Inflammatory macrophage treated with lipopolysaccharide for 4 hours (primary cell): ENCODE results near the gene CHRNG.
"Not testable (repeated sequence)": the region's sequence is repeated elsewhere in the genome, so short reads cannot be mapped to it uniquely, and the experiment has no call there.

ENCODE experiments used
- DNase-seq: peaks from one replicate; pipeline ENCODE4 v3.0.0-alpha.2; 2020

CHRNG gene

DNA sequence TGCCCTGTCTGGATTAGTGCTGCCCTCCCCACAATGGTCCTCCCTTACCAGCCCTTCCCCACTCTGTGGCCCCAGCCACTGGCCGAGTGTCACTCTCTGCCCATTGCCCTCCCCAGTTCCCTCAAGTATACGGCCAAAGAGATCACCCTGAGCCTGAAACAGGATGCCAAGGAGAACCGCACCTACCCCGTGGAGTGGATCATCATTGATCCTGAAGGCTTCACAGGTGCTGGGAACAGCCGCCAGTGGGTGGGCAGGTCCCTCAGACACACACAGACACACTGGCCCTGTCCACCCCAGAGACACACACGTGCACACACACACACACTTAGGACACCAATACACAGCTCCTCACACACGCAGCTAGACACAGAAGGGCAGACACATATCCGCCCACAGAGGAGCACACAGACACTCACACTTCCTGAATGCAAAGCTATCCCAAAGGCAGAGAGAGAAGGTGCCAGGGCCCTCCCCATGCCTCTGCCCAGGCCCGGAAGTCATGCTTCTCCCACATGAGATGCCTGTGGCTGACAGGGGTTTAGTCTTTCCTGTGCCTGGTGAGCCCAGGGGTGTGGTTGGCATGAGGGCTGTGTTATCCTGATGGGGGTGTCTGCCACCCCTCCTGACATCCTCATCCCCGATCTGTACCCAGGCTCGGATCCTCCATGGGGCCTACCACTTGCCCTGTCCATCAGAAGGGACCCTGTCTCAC lies 10.6 kb upstream of the CHRNG start:
- DNase-seq: peak; percentile 59

DNA sequence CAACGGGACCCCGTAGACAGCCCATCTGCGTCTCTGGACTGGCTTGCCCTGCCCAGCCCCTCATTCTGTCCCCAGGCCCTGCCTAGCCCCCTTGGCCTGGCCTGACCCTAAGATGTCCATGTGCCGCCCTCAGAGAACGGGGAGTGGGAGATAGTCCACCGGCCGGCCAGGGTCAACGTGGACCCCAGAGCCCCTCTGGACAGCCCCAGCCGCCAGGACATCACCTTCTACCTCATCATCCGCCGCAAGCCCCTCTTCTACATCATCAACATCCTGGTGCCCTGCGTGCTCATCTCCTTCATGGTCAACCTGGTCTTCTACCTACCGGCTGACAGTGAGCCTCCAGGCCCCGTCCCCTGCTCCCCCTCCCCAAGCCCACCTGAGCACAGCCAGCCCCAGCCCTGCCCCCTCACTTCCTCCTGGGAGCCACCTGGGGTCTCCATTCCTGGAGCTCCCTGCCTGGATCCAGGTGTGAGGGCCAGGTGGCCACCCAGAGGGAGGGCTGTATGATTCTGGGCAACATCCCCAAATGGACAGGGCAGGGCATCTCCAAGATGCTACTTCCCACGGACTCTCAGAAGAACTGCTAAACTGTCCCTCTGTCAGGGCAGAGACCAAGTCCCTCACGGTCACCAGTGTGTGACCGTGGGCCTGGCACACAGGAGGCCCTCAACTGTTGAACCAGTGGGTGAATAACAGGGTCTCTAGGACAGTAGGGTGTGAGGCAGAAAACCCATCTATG lies 9.5 kb upstream of the CHRNG start:
- no peak for DNase-seq

DNA sequence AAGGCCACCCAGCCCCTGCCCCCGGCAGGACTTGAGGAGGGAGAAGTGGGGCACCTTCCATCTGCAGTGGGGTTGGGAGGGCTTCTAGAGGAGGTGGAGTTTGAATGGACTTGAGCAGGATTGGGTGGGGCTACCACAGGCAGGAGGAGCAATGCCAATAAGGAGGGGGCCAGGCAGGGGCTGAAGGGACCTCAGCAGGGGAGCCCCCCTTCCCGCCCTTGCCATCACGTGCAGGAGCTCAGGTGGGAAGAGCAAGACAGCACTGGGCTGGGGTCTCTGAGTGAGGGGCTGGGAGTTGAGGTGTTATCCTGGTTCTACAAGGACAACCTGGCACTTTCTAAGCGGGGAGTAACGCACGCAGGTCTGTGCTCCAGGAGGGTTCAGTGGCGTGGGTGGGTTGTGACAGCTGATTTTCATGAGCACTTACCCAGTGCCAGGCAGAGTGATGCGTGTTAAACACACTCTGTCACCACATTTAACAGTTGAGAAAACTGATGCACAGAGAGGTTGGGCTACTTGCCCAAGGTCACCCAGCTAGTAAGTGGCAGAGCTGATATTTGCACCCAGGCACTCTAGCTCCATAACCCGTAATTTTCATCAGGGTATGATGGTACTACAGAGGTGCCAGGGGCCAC lies 8.7 kb upstream of the CHRNG start:
- no peak for DNase-seq

DNA sequence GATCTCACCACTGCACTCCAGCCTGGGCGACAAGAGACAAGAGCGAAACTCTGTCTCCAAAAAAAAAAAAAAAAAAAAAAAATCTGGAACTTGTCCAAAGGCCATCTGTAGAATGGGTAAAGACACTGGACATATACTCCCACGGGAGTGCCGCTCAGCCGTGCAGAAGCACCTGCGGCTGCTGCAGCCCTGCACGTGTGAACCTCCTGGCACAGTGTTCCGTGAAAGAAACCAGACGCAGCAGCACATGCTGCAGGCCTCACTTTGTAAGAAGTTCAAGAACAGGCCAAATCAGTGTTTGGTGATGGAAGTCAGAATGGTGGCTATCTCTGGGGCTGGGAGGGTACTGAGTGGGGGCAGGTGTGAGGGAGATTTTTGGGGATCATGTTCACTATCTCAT lies 7.1 kb upstream of the CHRNG start:
- no peak for DNase-seq

DNA sequence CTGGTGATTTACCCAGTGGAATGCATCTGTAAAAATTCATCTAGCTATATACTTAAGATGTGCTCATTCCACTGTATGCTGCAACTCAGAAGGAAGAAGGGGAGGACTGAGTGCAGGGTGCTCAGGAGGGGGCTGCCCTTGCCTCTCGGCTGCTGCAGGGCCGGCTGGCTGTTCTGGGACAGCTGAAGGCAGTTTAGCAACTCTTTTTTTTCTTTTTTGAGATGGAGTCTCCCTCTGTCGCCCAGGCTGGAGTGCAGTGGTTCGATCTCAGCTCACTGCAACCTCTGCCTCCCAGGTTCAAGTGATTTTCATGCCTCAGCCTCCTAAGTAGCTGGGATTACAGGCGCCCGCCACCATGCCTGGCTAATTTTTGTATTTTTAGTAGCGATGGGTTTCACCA lies 6.7 kb upstream of the CHRNG start:
- DNase-seq: not testable (repeated sequence)

DNA sequence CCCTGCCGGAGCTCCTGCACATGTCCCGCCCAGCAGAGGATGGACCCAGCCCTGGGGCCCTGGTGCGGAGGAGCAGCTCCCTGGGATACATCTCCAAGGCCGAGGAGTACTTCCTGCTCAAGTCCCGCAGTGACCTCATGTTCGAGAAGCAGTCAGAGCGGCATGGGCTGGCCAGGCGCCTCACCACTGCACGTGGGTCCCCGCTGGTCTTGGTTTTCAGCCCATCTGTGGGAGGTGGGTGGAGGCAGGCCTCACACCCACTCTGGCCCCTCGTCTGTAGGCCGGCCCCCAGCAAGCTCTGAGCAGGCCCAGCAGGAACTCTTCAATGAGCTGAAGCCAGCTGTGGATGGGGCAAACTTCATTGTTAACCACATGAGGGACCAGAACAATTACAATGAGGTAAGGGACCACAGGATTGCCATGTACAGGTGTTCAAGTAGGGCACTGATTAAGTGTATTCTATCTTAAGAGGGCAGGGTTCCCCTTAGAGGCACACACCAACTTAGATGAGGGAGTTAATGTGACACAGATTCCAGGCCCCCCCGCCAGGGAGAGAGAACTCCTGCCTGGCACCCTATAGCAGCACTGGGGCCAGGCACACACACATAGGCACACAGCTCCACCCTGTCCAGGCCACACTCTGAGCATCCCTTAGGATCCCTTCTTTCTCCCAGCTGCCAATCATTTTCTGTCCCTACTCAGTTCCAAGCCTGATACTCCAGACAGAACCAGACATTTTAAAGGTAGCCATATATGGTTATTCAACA lies 5.4 kb upstream of the CHRNG start:
- DNase-seq: no peak

DNA sequence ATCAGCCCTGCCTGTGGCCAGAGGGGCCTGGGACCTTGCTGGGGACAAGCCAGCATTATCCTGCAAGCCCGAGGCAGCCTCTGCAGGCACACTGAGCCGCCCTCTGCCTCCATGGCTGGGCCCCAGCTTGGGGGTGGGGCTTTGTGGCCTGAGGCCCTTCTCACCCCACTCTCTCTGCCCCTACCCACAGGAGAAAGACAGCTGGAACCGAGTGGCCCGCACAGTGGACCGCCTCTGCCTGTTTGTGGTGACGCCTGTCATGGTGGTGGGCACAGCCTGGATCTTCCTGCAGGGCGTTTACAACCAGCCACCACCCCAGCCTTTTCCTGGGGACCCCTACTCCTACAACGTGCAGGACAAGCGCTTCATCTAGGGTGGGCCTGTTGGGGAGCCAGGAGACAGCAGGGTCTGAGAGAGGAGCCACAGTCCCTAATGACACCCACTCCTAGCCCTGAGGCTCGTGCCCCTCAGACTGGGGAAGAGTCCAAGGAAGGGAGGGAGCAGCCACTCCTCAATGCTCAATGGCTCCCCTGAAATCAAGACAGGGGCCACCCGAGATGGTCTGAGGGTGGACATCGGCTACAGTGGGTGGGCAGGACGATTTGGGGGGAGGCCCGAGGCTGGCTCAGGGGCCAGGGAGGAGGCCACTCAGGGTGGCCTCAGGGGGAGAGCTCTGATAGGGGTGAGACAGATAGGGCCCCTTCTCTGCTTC lies 4.4 kb upstream of the CHRNG start:
- DNase-seq: no peak

DNA sequence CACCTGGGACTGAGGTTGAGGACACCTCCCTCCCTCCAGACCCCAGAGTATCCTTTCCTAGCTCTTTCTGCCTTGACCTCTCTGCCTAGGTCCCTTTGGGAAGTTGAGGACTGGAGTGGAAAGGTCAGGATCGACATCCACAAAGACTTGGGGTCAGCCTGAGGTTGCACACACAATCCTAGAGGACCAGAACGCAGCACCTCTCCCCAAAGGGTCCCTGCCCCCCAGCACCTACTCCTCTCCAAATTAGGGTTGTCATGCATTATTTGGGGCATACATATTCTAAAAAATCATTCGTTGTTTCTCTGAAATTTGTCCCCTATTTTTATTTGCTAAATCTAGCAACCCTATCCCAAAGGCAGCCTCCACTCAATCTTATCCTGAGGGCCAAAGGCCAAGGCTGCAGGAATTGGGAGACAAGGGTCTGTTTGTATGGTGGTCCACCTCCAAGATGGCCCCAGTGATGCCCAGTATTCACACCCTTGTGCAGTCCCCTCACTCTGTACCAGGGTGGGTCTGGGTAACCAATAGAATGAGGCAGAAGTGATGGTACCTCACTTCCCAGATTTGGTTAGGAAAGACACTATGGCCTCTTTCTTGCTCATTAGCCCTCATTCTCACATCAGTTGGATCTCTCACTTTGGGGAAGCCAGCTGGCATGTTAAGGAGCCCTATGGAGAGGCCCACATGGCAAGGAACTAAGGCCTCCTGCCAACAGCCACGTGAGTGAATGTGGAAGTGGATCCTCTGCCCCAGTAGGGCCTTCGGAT lies 3.5 kb upstream of the CHRNG start:
- peak; percentile 35 for DNase-seq

DNA sequence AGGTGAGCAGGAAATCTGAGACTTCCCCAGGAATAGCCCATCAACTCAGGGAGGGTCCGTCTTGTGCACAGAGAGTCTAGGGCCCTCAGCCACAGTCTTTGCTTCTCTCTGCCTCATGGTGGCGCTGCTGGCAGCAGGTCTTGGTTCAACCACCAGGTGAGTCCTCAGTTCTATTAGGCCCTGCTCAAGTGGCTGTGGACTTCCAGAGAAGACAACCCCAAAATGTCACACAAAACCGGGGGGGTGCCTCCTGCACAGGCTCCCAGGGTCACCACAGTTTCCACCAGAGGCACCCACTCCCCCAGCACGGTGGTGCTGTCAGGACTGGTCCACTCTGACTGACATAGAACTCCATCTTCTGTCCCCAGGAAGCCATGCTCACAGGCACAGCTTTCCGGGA lies 2.4 kb upstream of the CHRNG start:
- DNase-seq: no peak

DNA sequence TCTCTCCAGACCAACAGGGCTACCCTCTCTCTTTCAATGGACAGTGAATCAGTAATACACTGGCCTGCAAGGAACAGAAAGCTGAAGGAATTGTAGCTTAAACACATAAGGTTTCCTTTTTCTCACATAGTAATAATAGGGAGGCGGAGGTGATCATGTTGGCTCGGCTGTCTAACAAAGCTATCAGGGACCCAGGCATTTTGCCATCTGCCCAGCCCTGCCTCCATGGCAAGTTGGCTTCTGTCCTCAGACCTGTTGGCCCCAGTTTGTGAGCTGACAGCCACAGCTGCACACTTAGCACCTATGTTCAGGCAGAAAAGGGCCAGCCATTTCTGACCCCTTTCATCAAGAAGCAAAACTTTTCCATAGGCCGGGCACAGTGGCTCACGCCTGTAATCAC lies 2.0 kb upstream of the CHRNG start:
- no peak for DNase-seq

DNA sequence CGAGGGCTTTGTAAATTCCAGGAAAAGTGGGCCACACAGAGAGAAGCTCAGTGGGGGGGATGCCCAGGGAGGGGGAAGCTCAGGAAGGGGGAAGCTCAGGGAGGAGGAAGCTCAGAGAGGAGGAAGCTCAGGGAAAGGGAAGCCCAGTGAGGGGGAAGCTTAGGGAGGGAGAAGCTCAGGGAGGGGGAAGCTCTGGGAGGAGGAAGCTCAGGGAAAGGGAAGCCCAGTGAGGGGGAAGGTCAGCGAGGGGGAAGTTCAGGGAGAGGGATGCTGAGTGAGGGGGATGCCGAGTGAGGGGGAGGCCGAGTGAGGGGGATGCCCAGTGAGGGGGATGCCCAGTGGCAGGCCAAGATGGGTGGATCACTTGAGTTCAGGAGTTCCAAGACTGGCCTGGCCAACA lies 821 bp upstream of the CHRNG start:
- peak; percentile 57 for DNase-seq

DNA sequence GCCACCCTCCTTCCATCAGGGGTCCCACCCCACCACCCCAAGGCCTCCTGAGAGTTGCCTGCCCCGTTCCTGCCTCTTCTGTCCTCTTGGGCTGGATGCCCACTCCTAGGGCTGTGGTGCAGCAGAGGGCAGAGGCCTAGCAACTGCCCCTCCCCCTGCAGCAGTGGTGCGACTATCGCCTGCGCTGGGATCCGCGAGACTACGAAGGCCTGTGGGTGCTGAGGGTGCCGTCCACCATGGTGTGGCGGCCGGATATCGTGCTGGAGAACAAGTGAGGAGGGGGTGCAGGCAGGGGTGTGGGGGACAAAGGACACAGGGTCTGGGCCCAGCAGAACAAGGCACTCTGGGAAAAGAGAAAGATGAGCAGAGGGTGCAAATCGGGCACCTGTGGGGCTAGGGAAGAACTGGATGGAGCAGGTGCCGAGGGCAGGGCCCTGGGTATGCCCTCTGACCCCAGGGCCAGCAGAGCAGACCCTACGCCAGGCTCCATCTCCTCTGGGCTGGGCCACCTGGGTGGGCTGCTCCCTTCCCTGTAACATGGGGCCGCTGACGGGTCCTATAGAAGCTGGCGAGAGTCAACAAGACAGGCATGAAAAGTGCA lies 1.0 kb downstream of the CHRNG start:
- DNase-seq: no peak

DNA sequence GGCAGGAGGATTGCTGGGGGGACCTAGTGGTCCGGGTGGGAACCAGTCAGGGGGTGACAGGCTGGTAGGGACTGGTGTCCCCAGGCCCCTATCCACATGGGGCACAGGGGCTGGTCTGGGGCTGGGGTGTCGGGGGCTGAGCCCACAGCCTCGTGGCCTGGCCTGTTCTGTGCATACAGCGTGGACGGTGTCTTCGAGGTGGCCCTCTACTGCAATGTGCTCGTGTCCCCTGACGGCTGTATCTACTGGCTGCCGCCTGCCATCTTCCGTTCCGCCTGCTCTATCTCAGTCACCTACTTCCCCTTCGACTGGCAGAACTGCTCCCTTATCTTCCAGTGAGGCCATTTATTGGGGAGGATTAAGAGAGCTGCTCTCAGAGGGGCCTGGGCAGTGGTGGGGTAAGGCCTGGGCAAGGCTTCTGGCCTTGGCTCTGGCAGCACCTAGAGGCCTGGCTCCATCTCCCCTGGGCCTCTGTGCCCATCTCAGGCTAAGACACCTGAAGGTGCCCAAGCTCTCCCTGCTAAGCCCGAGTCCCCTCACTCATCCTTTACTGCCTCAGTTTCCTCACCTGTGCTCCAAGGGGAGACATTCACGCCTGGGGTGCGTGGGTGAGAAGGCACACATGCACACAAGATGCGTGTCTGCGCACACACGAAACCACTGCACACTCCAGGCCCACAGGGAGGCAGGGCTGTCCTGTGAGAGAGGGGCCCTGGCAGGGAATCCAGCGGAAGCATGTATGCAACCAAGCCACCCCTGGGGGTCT lies 1.9 kb downstream of the CHRNG start:
- no peak for DNase-seq

DNA sequence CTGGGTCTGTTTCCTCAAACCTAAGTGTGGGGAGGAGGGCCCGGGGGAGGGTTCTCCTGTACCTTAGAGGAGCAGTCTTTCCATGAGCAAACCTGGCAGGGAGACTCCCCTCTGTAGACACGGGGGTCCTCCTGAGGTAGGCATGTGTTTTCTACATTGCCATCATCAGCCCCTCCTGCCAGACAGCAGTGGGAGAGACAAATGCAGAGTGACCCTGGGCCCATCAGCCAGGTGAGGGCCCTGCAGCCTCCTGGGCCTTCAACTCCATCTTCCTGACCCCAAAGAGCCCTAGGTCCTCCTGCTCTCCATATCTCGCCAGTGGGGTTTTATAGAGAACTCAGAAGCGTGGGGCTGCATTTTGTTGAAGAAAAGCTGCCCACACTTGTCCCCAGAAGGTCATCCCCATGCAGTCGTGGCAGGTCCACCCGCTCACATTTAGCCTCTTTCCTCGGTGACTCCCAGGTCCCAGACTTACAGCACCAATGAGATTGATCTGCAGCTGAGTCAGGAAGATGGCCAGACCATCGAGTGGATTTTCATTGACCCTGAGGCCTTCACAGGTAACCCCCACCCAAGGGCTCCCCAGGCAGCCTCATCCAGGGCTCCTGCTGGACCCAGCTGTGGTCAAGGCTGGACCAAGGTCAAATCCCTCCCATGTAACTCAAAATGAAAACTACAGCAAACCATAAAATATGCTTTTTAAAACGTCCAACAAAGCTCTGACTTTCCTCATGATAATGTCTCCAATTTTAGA lies 2.6 kb downstream of the CHRNG start:
- DNase-seq: no peak

DNA sequence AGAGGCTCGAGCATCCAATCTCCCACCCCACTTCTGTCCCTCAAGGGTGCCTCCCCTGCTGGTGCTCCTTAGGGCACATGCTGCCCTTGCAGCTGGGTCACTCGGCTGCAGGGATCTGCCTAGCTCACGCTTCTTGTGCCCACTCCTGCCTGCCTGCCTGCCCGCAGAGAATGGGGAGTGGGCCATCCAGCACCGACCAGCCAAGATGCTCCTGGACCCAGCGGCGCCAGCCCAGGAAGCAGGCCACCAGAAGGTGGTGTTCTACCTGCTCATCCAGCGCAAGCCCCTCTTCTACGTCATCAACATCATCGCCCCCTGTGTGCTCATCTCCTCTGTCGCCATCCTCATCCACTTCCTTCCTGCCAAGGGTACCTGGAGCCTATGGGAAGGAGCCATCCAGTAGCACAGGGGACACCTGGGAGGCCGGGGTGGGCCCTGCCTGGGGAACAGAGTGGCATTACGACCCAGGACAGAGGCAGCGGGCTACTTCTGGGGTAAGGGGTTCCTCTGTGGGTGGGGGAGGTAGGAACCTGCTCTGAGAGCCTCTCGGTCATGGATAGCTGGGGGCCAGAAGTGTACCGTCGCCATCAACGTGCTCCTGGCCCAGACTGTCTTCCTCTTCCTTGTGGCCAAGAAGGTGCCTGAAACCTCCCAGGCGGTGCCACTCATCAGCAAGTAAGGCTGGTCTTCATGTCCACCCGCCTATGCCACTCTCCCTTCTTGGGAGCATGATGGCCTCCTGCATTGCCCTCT lies 3.4 kb downstream of the CHRNG start:
- DNase-seq: no peak

DNA sequence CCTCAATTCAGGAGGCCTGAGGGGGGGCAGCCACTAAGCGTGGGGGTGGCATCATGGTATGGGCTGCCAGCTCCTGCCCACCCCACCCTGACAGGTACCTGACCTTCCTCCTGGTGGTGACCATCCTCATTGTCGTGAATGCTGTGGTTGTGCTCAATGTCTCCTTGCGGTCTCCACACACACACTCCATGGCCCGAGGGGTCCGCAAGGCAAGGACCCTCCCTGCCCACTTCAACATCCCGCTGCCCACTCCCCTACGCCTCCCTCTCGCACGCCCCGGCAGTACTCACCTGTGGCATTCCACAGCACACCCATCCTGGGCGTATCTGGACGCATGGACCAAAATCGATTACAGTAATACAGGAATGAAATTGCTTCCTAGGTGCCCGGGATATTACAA lies 4.0 kb downstream of the CHRNG start:
- no peak for DNase-seq

DNA sequence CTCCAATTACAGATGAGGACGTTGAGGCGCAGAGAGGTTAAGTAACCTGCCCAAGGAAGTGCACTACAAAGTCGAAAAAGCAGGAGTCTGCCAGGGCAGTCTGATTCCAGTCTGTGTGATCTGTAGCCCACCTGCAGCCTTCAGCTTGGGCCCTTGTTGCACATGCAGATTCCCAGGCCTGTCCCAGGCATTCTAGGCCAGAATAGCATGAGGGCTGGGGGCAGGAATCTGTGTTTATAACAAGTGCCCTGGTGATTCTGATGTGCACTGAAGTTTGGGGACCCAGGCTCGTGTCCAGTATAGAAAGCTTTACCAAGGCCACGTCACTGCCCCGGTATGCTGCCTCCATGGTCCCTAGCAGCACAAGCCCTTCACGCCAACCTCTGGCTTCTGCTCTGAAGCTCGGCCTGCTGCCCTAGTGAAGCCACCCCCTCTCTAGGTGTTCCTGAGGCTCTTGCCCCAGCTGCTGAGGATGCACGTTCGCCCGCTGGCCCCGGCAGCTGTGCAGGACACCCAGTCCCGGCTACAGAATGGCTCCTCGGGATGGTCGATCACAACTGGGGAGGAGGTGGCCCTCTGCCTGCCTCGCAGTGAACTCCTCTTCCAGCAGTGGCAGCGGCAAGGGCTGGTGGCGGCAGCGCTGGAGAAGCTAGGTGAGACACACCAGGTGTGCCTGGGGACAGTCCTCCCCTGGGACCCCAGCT lies 4.6 kb downstream of the CHRNG start:
- DNase-seq: no peak

DNA sequence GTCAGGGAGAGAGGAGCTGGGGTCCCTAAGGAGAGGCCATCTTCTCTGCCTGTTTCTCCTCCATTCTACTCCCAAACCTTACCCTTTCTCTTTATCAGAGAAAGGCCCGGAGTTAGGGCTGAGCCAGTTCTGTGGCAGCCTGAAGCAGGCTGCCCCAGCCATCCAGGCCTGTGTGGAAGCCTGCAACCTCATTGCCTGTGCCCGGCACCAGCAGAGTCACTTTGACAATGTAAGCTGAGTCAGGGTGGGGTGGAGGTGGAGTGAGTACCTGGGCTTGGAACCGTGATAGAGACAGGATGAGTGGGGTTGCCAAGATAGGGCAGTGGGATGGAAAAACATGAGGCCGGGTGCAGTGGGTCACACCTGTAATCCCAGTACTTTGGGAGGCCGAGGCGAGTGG lies 5.2 kb downstream of the CHRNG start:
- DNase-seq: no peak
